22Rv1 (cell line): ENCODE measurements around the gene LITAFD.

Experiments
- ZFX ChIP-seq: fragments of 450-650 bp; IDR thresholded peaks from 2 replicates; pipeline ENCODE4 v1.6.1; 2017; ENCODE audit warnings: antibody characterized with exemption, borderline replicate concordance
- TF ChIP-seq, protein P1 (sequence below): fragments of 450-650 bp; IDR thresholded peaks from 2 replicates; pipeline ENCODE4 v1.5.1; 2017; ENCODE audit warnings: mild to moderate bottlenecking

GRCh38 chr16:8866118-8866883, 15.8 kb upstream of the LITAFD start:
- TF ChIP-seq, protein P1, sequence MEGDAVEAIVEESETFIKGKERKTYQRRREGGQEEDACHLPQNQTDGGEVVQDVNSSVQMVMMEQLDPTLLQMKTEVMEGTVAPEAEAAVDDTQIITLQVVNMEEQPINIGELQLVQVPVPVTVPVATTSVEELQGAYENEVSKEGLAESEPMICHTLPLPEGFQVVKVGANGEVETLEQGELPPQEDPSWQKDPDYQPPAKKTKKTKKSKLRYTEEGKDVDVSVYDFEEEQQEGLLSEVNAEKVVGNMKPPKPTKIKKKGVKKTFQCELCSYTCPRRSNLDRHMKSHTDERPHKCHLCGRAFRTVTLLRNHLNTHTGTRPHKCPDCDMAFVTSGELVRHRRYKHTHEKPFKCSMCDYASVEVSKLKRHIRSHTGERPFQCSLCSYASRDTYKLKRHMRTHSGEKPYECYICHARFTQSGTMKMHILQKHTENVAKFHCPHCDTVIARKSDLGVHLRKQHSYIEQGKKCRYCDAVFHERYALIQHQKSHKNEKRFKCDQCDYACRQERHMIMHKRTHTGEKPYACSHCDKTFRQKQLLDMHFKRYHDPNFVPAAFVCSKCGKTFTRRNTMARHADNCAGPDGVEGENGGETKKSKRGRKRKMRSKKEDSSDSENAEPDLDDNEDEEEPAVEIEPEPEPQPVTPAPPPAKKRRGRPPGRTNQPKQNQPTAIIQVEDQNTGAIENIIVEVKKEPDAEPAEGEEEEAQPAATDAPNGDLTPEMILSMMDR: no peak
- TF ChIP-seq ZFX: no peak
